GM18867 (cell line): ENCODE measurements around the gene RNGTT.
"Not testable (repeated sequence)": the region's sequence is repeated elsewhere in the genome, so short reads cannot be mapped to it uniquely, and the experiment has no call there.

Experiments
- ATAC-seq: cut with Tn5 transposase; IDR thresholded peaks from one replicate; pipeline ENCODE4 v1.9.1; 2021; ENCODE audit warnings: mild to moderate bottlenecking, moderate library complexity; ENCODE audit not compliant: unreplicated experiment

Gene RNGTT

DNA sequence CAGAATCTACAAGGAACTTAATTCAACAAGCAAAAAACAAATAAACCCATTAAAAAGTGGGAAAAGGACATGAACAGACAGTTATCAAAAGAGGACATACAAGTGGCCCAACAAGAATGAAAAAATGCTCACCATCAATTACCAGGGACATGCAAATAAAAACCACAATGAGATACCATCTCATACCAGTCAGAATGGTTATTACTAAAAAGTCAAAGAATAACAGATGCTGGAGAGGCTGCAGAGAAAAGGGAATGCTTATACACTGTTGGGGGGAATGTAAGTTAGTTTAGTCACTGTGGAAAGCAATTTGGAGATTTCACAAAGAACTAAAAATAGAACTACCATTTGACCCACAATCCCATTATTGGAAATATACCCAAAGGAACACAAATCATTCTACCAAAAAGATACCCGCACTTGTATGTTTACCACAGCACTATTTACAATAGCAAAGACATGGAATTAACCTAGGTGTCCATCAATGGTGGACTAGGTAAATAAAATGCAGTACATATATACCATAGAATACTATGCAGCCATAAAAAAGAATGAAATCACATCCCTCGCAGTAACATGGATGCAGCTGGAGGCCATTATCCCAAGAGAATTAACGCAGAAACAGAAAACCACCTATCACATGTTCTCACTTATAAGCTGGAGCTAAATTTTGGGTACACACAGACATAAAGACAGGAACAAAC lies 48.4 kb downstream of the RNGTT start:
- ATAC-seq, result no peak

GRCh38 chr6:88914180-88914579 lies 49.2 kb downstream of the RNGTT start:
- no peak for ATAC-seq

DNA sequence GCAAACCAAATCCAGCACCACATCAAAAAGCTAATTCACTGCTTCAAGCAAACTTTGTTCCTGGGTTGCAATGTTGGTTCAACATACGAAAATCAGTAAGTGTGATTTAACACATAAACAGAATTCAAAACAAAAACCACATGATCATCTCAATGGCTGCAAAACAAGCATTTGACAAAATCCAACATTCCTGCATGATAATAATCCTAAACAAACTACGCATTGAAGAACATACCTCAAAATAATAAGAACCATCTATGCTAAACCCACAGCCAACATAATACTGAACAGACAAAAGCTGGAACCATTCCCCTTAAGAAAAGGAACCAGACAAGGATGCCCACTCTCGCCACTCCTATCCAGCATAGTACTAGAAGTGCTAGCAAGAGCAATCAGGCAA lies 49.9 kb downstream of the RNGTT start:
- ATAC-seq, result no peak

DNA sequence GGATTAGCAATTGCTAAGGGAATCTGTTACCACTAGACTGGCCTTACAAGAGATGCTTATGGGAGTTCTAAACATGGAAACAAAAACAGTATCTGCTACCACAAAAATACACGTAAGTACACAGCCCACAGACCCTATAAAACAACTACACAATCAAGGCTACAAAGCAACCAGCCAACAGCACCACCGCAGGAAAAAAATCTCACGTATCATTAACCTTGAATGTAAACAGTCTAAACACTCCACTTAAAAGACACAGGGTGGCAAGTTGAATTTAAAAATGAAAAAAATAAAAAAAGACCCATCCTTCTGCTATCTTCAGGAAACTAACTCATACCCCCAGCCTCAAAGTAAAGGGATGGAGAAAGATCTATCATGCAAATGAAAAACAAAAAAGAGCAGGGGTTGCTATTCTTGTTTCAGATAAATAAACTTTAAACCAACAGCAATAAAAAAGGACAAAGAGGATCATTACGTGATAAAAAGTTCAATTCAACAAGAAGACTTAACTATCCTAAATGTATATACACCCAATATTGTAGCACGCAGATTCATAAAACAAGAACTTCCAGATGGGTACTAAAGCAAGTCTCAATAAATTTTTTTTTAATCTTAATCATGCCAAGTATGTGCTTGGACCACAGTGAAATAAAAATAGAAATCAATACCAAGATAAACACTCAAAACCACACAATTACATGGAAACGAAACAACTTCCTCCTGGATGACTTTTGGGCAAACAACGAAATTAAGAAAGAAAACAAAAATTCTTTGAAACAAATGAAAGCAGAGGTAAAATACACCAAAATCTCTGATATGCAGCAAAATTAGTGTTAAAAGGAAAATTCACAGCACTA lies 52.3 kb downstream of the RNGTT start:
- ATAC-seq, result no peak

GRCh38 chr6:88908598-88909548 lies 54.5 kb downstream of the RNGTT start:
- no peak for ATAC-seq

DNA sequence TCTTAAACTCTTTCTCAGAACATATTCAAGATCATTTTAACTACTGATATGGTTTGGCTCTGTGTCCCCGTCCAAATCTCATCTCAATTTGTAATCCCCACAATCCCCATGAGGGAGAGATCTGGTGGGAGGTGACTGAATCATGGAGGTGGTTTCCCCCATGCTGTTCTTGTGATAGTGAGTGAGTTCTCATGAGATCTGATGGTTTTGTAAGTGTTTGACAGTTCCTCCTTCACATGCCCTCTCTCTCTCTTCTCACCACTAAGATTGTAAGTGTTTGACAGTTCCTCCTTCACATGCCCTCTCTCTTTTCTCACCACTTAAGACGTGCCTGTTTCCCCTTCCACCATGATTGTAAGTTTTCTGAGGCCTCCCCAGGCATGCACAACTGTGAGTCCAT lies 56.3 kb downstream of the RNGTT start:
- not testable (repeated sequence) for ATAC-seq

- no peak for ATAC-seq
Measured at GRCh38 chr6:88899569-88900316, 63.7 kb downstream of the RNGTT start.

DNA sequence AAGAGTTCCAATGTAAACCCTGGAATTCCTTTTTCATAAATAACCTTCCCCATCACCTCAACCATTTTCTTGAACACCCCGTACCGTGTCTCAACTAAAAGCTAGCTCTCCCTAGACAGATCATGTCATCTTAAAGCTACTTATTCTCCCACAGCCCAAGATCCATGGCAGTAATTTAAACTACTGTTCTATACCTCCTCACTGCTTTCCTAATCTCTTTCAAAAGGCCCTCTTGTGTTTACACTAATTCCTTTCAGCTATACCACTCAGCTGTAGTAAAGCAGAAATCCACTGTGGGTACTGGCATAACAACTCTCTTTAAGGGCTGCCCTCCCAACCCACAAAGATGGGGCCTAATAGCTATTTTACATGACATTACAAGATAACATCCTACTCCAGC lies 67.5 kb downstream of the RNGTT start:
- ATAC-seq, result no peak

- ATAC-seq, result no peak
Measured at GRCh38 chr6:88890860-88891845, 72.3 kb downstream of the RNGTT start.

DNA sequence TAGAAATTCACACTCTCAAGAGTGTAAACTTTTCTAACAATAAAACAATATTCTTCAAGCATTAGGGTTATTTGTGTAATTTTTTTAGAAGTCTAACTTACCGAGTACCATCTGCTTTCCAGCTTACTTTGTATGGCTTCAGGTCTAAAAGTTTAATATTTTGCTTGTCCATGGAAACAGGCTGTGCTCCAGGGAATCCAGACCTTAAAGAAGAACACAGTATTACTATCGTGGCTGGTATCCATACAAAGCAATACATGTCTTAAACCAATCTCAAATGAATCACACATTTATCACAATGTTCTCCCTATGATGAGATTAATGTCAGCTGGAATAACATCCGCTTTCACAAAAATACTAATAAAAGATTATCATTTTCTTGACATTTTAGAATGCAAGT lies 73.0 kb downstream of the RNGTT start:
- ATAC-seq, result no peak

DNA sequence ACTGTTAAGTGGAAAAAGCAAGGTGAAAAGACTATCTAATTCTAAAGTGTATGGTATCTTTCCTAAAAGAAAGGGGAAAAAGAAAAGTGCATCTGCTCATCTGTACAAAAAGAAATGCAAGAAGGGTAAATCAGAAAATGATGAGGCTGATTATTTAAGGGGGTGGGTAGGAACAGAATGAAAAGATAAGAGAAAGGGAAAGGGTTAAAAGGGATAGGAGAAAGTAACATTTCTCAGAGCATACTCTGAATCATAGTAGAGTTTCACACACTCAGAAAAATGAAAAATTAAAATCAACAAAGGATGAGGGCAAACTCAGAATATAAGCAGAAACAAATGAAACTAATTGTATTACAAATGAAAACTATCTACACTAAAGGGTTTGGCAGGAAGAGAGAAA lies 79.1 kb downstream of the RNGTT start:
- no peak for ATAC-seq

GRCh38 chr6:88882536-88882935 lies 80.9 kb downstream of the RNGTT start:
- no peak for ATAC-seq

DNA sequence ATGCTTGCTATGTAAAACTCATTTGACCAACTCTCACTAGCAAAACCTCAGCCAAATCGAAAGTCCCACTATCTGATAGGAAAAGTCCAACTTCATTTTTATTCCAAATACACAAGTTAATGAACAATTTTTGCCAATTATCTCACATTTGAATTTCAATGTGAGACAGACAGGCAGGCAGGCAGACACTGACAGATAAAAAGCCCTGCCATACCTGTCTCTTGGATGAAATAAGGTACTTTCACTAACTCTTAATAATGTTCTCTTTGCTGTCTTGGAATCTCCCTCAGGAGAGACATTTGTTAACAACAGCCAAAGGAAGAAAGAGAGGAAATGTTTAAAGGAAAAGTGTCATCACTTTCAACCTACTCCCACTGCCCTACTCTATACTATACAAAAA lies 82.0 kb downstream of the RNGTT start:
- ATAC-seq, result no peak

- no peak for ATAC-seq
Measured at GRCh38 chr6:88880021-88880420, 83.4 kb downstream of the RNGTT start.

DNA sequence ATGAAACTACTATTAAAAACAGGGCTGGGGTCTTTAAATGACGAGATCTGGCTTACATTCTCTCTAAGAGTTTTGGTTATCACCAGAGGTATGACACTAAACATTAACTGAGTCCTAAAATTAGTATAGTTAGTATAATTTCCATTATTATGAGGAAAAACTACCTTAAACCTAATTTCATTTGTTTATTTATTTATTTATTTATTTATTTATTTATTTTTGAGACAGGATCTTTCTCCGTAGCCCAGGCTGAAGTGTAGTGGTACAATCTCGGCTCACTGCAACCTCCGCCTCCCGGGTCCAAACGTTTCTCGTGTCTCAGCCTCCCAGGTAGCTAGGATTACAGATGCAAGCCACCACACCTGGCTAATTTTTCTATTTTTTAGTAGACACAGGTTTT lies 85.5 kb downstream of the RNGTT start:
- no peak for ATAC-seq

- ATAC-seq, result no peak
Measured at GRCh38 chr6:88872962-88873361, 90.5 kb downstream of the RNGTT start.

- no peak for ATAC-seq
Measured at GRCh38 chr6:88871498-88871897, 91.9 kb downstream of the RNGTT start.

DNA sequence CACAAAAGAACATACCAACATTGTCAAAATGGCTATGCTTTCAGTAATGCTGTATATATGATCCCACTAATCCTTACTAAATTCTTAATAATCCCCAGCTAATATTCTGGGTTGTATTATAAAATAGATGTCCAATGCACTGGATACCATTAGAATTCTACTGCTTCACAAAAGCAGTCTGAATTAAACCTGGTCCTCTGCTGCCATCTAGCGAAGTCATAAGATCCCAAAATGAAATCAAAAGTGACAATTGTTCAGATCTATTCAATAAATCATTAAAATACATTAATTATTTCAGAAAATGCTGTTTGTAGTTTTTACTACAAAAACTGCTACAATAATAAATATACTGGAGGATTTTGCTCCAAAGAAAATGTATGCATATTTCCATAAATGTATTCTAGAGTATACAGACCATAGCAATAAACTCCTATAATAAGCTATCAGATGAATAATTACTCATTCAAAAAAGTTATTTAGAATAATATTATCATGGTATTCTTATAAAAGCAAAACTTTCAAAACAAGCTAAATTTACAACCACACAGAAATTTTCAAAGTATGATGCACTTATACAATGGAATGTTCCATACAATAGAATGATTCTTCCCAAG lies 92.6 kb downstream of the RNGTT start:
- peak; percentile 52 for ATAC-seq
